NCI-H1048 (cell line): Measurements from ENCODE around the gene DUOX1.

ENCODE experiments used
- DNase-seq: peaks from one replicate; lab custom pipeline; 2025; lab: John Stamatoyannopoulos, UW

The DUOX1 gene

DNA sequence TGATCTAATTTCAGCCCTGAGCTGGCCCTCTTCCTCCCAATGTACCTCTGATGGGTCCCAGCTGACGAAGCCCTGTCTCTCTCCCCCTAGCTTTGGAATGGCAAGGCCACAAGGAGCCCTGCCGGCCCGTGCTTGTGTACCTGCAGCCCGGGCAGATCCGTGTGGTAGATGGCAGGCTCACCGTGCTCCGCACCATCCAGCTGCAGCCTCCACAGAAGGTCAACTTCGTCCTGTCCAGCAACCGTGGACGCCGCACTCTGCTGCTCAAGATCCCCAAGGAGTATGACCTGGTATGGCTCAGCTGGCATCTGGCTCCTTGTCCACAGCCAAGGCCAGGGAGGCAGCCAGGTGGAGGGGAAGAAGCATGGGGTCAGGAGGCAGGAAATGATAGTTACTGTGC, 14.2 kb downstream of the DUOX1 start:
- no peak for DNase-seq

DNA sequence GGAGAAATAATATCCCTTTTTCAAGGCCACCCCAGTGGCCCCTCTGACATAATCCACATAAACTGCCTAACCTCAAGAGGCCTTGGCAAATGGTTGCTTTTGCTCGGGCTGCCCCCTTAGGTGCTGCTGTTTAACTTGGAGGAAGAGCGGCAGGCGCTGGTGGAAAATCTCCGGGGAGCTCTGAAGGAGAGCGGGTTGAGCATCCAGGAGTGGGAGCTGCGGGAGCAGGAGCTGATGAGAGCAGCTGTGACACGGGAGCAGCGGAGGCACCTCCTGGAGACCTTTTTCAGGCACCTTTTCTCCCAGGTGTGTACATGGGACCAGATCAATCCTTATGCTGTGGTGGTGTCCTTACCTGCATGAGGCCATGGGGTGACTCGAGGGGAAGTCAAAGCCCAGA, 15.0 kb downstream of the DUOX1 start:
- no peak for DNase-seq

DNA sequence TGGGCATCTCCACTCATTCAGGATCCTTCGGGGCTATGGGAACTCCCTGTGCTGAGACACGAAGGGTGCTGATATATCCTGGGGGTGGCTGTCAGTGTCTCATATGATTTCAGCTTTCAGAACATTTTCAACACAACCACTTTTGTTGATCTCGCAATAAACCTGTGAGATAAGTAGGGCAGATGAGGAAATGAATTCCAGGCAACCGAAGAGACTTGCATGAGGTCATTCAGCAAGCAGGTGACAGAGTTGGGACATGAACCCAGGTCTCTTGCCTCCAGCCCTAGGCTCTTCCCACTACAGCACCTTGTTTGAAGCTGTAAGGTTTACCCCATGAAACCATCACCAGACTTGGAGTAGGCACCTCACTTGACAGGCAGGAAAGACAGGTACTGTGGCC, 16.6 kb downstream of the DUOX1 start:
- DNase-seq: no peak

DNA sequence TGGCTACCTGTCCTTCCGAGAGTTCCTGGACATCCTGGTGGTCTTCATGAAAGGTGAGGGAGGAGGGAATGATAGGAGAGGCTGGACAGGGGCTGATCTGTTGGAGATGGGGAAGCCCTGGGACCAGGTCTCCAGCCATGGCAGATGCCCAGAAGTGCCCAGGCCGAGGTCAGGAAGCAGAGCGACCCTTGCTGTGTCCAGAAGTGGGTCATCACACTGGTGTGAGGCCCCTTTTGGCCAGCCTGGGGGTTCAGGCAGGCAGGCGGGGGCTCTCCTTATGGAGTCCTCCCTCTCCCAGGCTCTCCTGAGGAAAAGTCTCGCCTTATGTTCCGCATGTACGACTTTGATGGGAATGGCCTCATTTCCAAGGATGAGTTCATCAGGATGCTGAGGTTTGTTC, 17.8 kb downstream of the DUOX1 start:
- no peak for DNase-seq

DNA sequence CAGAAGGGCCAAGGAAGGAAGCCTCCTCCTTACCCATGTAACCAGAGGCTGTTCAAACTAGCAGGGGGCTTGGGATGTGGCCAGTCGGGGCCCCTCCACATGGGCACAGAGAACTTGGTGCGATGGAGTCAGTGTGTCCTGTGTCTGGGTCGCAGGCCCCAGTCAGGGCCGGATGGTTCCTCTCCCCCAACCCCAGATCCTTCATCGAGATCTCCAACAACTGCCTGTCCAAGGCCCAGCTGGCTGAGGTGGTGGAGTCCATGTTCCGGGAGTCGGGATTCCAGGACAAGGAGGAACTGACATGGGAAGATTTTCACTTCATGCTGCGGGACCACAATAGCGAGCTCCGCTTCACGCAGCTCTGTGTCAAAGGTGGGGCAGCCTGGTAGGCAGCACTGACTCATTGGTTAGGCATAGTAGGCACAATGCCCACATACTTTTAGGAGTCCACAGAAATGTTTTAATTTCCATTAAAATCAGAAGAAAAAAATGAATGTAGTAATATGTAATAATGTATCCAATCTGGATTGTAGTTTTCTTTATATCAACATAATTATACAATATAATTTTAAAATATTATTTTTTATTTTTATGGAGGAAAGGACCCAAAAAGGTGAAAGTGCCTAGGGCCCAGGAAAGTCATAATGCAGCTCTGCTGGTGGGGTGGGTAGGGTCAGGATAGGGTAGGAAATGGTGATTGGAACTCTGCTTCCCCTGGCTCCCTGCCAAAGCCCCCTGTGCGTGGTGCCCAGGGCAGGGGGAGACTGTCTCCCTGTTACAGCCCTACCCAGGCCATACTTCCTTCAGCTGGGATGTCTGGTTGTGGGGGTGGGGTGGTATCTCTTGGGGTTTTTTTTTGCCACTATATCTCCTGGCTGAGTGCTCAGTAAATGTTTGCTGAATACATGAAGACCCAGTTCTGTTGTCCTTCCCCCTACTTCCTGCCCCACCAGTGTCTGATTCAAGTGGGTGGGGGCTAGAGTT, 18.6 kb downstream of the DUOX1 start:
- DNase-seq: no peak

DNA sequence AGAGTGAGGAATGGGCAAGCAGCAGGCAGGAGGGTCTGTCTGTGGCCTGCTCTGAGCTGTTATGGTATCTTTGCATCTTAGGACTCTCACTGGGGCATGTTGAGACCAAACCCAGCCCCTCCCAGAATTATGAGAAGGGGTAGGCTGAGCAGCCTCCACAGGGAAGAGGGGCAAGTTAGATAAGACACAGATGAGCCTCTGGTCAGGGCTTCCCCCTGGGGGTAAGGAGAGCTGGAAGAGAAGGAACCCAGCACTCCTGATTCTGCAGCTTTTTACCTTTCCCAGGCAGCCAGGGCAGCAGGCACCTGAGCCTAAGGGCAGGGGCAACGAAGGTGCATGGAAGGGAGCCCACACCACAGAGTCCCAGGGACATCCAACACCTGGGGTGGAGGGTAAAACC, 19.3 kb downstream of the DUOX1 start:
- no peak for DNase-seq

DNA sequence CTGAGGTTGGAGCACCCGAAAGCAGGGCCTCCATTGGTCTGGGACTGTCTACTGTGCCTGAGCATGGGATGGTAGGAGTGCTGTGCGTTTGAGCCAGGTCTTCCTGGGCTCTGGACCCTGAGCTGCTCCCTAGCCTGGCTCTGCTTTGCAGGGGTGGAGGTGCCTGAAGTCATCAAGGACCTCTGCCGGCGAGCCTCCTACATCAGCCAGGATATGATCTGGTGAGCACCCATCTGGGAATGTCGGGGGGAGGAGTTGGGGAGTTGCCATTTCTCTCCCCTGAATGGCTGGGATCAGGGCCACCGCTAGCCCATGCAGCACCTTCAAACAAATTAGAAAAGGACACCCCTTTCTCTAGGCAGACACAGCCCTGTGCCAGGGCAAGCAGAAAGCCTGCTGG, 20.7 kb downstream of the DUOX1 start:
- no peak for DNase-seq

DNA sequence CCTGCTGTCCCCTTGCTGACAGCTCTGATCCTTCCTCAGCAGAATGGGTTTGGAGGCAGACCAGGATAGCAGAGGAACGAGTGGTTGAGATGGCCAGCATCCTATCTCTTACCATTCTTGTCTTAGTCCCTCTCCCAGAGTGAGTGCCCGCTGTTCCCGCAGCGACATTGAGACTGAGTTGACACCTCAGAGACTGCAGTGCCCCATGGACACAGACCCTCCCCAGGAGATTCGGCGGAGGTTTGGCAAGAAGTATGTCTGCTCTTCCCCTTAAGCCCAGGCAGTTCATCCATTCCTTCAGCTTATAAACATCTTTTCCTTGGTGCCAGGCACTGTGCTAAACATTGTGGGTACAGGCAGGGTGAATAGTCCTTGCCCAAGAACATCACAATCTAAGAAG, 21.2 kb downstream of the DUOX1 start:
- no peak for DNase-seq

DNA sequence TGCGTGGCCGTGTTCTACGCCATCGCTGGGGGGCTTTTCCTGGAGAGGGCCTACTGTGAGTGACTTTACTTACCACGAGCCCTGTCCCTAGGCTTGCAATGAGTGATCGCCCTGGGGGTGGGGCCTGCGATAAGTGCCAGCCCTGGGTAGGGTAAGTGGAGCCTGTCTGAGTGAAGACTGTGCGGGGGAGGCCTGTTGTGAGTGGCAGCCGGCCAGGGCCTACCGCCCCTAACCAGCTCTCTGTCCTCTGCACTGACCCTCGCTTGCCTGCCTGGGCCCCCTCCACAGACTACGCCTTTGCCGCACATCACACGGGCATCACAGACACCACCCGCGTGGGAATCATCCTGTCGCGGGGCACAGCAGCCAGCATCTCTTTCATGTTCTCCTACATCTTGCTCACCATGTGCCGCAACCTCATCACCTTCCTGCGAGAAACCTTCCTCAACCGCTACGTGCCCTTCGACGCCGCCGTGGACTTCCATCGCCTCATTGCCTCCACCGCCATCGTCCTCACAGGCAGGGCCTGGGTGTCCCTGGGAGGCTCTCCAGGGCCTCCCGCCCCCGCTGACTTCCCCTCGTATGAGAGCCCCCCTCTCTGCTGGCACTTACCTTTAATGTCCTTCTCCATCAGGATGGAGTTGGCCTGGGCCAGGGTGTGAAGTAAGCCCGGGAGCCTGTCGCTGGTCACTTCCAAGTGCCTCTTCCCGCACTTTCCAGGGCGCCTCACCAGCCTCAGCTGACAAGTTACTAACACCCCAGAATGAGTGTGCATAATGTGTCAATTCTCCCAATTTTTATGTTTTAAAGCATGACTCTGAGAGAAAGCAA, 22.4 kb downstream of the DUOX1 start:
- DNase-seq: no peak

DNA sequence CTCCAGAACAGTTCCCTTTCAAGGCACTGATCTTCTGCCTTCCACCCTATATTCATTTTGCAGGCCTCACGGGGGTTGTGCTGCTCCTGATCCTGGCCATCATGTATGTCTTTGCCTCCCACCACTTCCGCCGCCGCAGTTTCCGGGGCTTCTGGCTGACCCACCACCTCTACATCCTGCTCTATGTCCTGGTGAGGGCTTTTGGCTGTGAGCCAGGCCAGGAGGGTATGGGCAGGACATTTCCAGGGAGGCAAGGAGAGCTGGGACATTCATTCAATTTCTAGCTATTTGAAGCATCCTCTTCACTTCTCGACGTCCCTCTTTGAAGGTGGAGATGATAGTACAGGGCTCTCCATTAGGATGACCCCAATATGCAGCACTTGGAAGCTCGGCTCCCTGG, 25.9 kb downstream of the DUOX1 start:
- no peak for DNase-seq

DNA sequence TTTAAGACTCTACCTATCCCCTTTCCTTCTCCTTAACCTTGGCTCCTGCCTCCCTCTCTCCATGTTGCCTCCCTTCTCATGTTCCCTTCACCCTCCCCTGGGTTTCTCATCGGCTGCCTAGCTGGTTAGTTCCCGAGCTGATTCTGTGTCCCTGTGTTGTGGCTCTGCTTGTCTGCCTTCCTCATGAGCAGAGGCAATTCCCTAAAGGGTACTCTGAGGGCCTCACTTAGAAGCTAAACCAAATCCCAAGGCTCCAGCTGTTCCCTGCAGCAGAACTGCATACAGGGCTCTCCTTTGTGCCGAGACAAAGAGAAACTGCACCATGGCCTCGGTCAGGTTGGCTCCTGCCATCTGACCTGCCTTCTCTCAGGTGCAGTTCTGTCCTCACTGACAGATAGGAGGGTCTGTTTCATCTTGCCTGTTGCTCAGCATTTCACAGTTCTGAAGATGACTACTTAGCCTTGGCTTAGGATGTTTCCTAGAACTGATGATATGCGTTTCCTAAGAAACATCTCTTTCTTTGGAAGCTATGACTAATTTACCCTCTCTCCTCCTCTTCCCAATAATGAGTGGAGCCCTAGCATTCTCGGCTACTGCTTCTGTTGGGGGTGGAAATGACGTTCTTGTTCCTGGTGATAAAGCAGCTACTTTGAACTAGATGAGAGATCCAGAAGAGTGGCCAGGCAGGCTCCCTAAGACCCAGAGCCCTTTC, 27.1 kb downstream of the DUOX1 start:
- no peak for DNase-seq

DNA sequence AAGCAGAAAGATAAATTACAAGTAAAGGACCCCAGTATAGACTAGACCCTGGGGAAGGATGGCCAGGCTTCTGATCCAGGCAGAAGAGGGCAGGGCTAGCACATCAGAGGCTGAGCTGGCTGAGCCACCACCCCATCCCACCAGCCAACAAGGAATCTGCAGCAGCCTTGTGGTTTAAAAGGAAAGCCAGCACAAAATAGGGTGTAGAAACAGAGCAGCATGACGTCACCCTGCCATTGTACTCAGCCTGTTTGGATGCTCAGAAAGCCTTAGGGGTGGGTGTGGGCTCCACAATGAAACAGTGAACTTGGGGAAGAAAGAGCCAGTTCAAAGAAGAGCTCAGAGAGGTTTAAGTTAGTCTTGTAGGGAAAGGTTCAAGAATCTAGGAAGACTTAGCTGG, 28.2 kb downstream of the DUOX1 start:
- no peak for DNase-seq

DNA sequence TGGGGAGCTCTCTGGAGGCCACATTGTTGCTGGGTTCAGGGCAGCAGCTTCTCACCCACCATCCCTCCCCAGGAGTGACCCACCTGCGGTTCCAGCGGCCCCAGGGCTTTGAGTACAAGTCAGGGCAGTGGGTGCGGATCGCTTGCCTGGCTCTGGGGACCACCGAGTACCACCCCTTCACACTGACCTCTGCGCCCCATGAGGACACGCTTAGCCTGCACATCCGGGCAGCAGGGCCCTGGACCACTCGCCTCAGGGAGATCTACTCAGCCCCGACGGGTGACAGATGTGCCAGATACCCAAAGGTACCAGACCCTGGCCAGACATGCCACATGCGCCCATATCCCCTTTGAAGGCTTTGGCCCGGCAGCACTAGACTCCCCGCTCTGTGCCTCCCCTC, 31.9 kb downstream of the DUOX1 start:
- no peak for DNase-seq

DNA sequence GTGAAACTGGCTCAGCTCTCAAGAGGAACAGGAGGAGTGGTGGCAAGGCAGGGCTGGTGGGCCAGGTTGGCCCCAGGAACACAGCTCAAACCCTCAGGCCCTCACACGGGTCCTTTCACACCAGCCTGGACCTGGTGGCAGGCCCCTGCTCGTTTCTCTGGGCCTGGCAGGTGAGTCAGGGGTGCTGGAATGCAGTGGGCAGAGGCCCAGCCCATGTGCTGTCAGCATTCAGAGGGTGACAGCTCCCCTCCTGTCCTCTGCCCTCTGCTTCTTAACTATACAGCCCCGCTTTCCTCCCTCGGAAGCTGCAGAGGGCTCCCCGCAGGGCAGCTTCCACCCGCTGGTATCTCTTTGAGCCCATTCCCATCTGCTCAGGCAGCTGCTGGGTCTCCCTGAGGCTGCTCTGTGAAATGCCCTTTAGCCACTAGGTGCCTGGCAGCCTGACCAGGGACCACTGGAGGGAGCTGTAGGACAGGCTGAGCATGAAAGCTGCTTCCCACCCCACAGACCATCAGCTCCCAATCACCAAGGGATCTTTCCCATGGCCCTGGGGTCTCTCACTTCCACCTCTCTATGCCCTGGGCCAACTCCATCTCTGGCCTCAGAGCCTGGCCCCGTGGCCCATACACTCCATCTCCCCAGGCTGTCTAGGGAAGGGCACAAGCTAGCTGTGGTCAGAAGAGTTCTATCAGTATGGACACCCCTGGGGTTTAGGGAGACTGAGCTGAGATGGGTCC, 33.1 kb downstream of the DUOX1 start:
- no peak for DNase-seq

DNA sequence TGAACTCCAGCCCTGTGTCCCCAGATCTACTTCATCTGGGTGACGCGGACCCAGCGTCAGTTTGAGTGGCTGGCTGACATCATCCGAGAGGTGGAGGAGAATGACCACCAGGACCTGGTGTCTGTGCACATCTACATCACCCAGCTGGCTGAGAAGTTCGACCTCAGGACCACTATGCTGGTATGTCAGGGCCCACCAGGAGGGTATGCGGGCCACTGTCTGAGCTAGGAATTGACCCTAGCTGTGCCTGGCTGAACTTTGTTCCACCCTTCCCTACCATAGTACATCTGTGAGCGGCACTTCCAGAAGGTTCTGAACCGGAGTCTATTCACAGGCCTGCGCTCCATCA, 33.7 kb downstream of the DUOX1 start:
- no peak for DNase-seq

DNA sequence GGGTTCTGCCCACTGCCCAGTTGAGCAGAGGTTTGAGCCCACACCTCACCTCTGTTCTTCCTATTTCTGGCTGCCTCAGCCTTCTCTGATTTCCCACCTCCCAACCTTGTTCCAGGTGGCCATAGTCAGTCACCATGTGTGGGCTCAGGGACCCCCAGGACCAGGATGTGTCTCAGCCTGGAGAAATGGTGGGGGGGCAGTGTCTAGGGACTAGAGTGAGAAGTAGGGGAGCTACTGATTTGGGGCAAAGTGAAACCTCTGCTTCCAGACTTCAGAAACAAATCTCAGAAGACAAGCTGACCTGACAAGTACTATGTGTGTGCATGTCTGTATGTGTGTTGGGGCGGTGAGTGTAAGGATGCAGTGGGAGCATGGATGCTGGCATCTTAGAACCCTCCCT, 35.1 kb downstream of the DUOX1 start:
- no peak for DNase-seq

DNA sequence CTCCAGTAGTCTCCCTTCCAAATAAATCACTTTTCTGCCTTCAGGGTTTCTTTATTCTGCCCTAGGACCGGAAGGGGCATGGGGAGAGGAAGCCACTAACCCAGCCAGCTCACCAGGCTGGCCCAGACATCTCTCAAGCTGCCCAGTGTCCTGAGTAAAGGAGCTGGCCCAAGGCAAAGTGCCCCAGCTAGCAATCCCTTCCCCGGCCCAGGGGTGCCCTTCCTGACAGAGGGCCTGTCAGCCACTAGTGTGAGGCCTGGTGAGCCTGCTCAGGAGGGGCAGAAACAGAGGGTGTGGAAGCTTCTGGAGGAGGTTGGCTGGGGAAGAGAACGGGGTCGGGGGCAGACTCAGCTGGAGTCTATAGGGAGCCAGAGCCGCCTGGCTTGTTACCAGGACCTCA, 35.7 kb downstream of the DUOX1 start:
- no peak for DNase-seq

DNA sequence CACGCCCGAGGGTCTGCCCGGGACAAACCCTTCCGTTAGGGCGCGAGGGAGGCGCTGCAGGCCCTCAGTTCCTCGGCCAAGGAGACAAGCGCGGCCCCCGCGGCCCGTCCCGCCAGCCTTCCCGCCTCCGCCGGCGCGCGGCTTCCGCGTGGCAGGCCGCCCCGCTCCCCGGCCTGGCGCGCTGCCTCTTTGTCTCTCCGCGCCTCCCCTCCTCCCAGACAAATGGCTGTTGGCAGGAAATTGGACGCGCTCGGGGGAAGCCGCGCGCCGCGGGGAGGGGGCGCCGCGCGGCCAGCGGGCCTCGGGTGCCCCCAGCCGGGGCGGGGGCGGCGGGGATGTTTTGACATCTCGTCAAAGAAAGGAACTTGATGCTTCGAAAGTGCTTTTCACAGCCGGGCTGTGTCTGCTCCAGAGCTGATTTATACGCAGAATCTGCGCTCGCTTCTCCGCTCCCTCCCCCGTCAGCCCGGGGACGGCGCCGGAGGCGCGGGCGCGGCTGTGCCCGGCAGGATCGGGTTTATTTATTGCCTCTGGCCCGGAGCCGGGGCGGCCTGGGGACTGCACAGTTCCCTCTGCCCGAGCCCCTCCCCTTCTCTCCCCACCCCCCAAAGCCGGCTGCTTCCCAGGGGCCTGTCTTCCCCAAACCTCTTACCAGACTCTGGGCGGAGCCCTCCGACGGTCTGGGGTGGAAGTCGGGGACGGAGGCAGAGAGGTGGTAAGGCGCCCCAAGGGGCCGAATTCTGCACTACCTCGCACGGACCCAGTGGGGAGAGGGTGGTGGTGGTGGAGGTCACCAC, 37.2 kb downstream of the DUOX1 start:
- no peak for DNase-seq

DNA sequence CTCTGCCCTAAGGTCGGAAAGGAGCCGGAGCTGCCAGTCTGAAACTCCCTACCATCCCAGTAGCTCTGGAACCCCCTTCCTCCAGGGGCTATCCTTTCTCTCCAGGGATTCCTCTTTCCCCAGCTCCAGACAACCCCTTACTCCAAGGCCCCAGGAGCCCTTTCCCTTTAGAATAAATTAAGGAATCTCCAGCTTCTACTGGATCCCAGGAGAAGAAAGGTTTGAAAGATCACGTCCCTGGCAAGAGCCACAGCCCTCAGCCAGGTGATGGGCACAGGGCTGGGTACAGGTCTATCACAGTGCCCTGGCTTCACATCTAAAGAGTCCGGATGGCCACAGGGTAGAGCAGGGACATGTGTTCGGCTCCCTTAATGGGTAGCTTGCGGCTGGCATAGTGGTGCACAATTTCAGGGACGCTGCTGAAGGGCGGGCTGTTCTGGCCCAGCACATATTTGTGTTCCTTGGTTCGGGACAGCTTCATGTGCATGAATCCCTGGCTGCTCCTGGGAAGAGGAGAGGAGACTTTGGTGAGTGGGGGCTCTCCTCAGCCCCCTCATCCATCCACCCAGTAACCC, 37.9 kb downstream of the DUOX1 start:
- no peak for DNase-seq

DNA sequence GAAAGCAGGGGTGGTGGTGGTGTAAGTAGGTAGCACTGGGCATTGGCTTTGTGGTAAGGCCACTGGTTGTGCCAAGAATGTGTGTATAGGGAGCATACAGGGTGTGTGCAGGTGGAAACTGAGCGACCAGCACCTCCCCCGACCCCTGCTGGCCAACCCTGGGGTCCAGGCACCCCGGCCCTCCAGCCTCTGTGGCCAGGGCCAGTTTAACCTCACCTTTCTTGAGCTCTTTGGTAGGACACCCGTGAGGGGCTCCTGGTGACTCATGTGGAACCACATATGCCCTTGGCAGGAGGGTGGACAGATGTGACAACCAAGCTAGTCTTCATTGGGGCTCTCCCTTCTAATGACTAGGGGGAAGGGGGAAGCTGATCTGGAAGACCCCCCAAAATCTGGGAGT, 38.5 kb downstream of the DUOX1 start:
- no peak for DNase-seq
